Activated T-cell treated with anti-CD3 and anti-CD28 coated beads, Interleukin-2, amount 50 U/mL, for 72 hours (primary cell): ENCODE measurements around the gene PGBD1. TPM values are rescaled to one million over a fixed set of nuclear protein-coding genes. Genes with fewer than 3 reads are reported as not detected.
A peak's percentile ranks its signal among the peaks of the same experiment; 100 is the strongest.

ENCODE experiments used
- ATAC-seq, 2 donors: fragments of 150-1000 bp; cut with Tn5 transposase; replicated peaks in 1 of 2; 2 replicates each; pipeline ENCODE4 v1.10.0; 2021; ENCODE audit warnings: moderate library complexity in 2 of 2, mild to moderate bottlenecking in 1 of 2
- DNase-seq, 2 donors: peaks; one replicate each; pipeline ENCODE4 v3.0.0; 2021 to 2022; ENCODE audit warnings: mixed read lengths in 1 of 2
- H3K27ac Mint-ChIP-seq: one replicate; pipeline ENCODE4 v1.8.0; 2022; ENCODE audit warnings: mild to moderate bottlenecking, moderate library complexity, mixed read lengths
- H3K27me3 Mint-ChIP-seq: one replicate; pipeline ENCODE4 v1.8.0; 2022; ENCODE audit warnings: low read depth, mixed read lengths
- H3K36me3 Mint-ChIP-seq, 2 donors: one replicate each; pipeline ENCODE4 v1.8.0; 2022; ENCODE audit warnings: mixed read lengths in 2 of 2, mild to moderate bottlenecking in 1 of 2; ENCODE audit not compliant: insufficient read depth in 2 of 2
- H3K4me1 Mint-ChIP-seq: one replicate; pipeline ENCODE4 v1.8.0; 2022; ENCODE audit warnings: low read depth, mixed read lengths
- H3K4me3 Mint-ChIP-seq, 2 donors: one replicate each; pipeline ENCODE4 v1.8.0; 2022; ENCODE audit warnings: mild to moderate bottlenecking in 2 of 2, mixed read lengths in 2 of 2, moderate library complexity in 2 of 2
- H3K9me3 Mint-ChIP-seq, 2 donors: one replicate each; pipeline ENCODE4 v1.8.0; 2022; ENCODE audit warnings: mixed read lengths in 2 of 2
- total RNA-seq, 2 donors: library from RNA; stranded (reverse); gene quantifications; one replicate each; pipeline ENCODE4 v1.2.3, GENCODE V29; 2022

The PGBD1 gene
- total RNA-seq, result 1 to 10 TPM; 4.7 to 5.9 TPM

- peak; percentile 95 to 98 for ATAC-seq
- H3K9me3 Mint-ChIP-seq, result peaks cover 1 to 3% of the 10 kb centered on the region in 2 donors
- no peak within 1 kb of the TSS for H3K27ac Mint-ChIP-seq
- peaks cover 7 to 11% of the 10 kb centered on the region in 2 donors for H3K36me3 Mint-ChIP-seq
- H3K4me3 Mint-ChIP-seq, result peak within 1 kb of the TSS; percentile 83 to 87
- peaks cover 12% of the 10 kb centered on the region for H3K27me3 Mint-ChIP-seq
- DNase-seq, result peak; percentile 76 to 79
- peaks cover 11% of the 10 kb centered on the region for H3K4me1 Mint-ChIP-seq
These were observed at the start of gene PGBD1 for GRCh38 chr6:28281288-28282064. TSS of gene PGBD1 (plus strand) at chr6:28281572. CDS start at chr6:28283814, 2,242 bp downstream.

- H3K36me3 Mint-ChIP-seq, result peaks cover 5 to 8% of the 10 kb centered on the region in 2 donors
- no peaks in the 10 kb centered on the region for H3K9me3 Mint-ChIP-seq
- no peak for ATAC-seq
- H3K27me3 Mint-ChIP-seq, result no peaks in the 10 kb centered on the region
- DNase-seq, result no peak
- no peak overlapping the region for H3K4me3 Mint-ChIP-seq
- peaks cover 5% of the 10 kb centered on the region for H3K4me1 Mint-ChIP-seq
- no peak overlapping the region for H3K27ac Mint-ChIP-seq
These were observed 48.6 kb upstream of the PGBD1 start for GRCh38 chr6:28232785-28233184.

GRCh38 chr6:28235912-28236452, 45.4 kb upstream of the PGBD1 start:
- H3K4me1 Mint-ChIP-seq, result peaks cover 5% of the 10 kb centered on the region
- H3K4me3 Mint-ChIP-seq, result no peak overlapping the region
- no peak overlapping the region for H3K27ac Mint-ChIP-seq
- peaks cover 3 to 4% of the 10 kb centered on the region in 2 donors for H3K36me3 Mint-ChIP-seq
- H3K27me3 Mint-ChIP-seq, result no peaks in the 10 kb centered on the region
- DNase-seq (no peak), ATAC-seq (no peak)
- peaks cover 0 to 2% of the 10 kb centered on the region in 2 donors for H3K9me3 Mint-ChIP-seq

GRCh38 chr6:28239636-28240035, 41.7 kb upstream of the PGBD1 start:
- Mint-ChIP-seq H3K27me3 (no peaks in the 10 kb centered on the region), H3K4me1 (no peaks in the 10 kb centered on the region), H3K9me3 (peaks cover 0 to 2% of the 10 kb centered on the region in 2 donors), H3K36me3 (peaks cover 0 to 3% of the 10 kb centered on the region in 2 donors), H3K4me3 (no peak overlapping the region), H3K27ac (no peak overlapping the region)
- no peak for DNase-seq
- no peak for ATAC-seq

GRCh38 chr6:28240471-28240870, 40.9 kb upstream of the PGBD1 start:
- H3K4me3 Mint-ChIP-seq, result no peak overlapping the region
- no peaks in the 10 kb centered on the region for H3K4me1 Mint-ChIP-seq
- peaks cover 0 to 2% of the 10 kb centered on the region in 2 donors for H3K9me3 Mint-ChIP-seq
- H3K36me3 Mint-ChIP-seq, result peaks cover 2 to 6% of the 10 kb centered on the region in 2 donors
- no peak overlapping the region for H3K27ac Mint-ChIP-seq
- ATAC-seq (no peak), DNase-seq (no peak)
- no peaks in the 10 kb centered on the region for H3K27me3 Mint-ChIP-seq

- no peak overlapping the region for H3K27ac Mint-ChIP-seq
- no peak overlapping the region for H3K4me3 Mint-ChIP-seq
- DNase-seq, result no peak
- no peaks in the 10 kb centered on the region for H3K4me1 Mint-ChIP-seq
- no peak for ATAC-seq
- H3K36me3 Mint-ChIP-seq, result peaks cover 11 to 21% of the 10 kb centered on the region in 2 donors
- H3K9me3 Mint-ChIP-seq, result no peaks in the 10 kb centered on the region
- H3K27me3 Mint-ChIP-seq, result no peaks in the 10 kb centered on the region
These were observed 37.4 kb upstream of the PGBD1 start for GRCh38 chr6:28243946-28244345.

GRCh38 chr6:28245206-28245941, 36.0 kb upstream of the PGBD1 start:
- no peak for DNase-seq
- no peak for ATAC-seq
- Mint-ChIP-seq H3K4me1 (peaks cover 9% of the 10 kb centered on the region), H3K4me3 (no peak overlapping the region), H3K9me3 (no peaks in the 10 kb centered on the region), H3K36me3 (peaks cover 11 to 19% of the 10 kb centered on the region in 2 donors), H3K27ac (no peak overlapping the region), H3K27me3 (no peaks in the 10 kb centered on the region)

- Mint-ChIP-seq H3K27me3 (no peaks in the 10 kb centered on the region), H3K4me1 (peaks cover 27% of the 10 kb centered on the region), H3K4me3 (no peak overlapping the region), H3K9me3 (peaks cover 0 to 3% of the 10 kb centered on the region in 2 donors), H3K27ac (no peak overlapping the region), H3K36me3 (peaks cover 15 to 24% of the 10 kb centered on the region in 2 donors)
- ATAC-seq (no peak), DNase-seq (no peak)
These were observed 32.5 kb upstream of the PGBD1 start for GRCh38 chr6:28248916-28249315.

GRCh38 chr6:28250747-28251146, 30.6 kb upstream of the PGBD1 start:
- no peak for DNase-seq
- H3K4me1 Mint-ChIP-seq, result peaks cover 29% of the 10 kb centered on the region

GRCh38 chr6:28251661-28252008, 29.7 kb upstream of the PGBD1 start:
- Mint-ChIP-seq H3K4me1 (peaks cover 29% of the 10 kb centered on the region), H3K36me3 (peaks cover 8 to 15% of the 10 kb centered on the region in 2 donors), H3K9me3 (peaks cover 0 to 3% of the 10 kb centered on the region in 2 donors), H3K27me3 (no peaks in the 10 kb centered on the region), H3K4me3 (peak overlapping the region; percentile 97 to 100), H3K27ac (peak overlapping the region; percentile 6)
- DNase-seq, result peak; percentile 47 to 48
- peak; percentile 71 to 77 for ATAC-seq

More at GRCh38 chr6:28250747-28251146, 30.6 kb upstream of the PGBD1 start:
- Mint-ChIP-seq H3K27ac (peak overlapping the region; percentile 65), H3K4me3 (peak overlapping the region; percentile 70 to 100), H3K27me3 (no peaks in the 10 kb centered on the region), H3K9me3 (peaks cover 0 to 3% of the 10 kb centered on the region in 2 donors), H3K36me3 (peaks cover 12 to 19% of the 10 kb centered on the region in 2 donors)
- no peak for ATAC-seq

- DNase-seq, result peak; percentile 83 to 85
- H3K27me3 Mint-ChIP-seq, result no peaks in the 10 kb centered on the region
- peak within 1 kb of the TSS; percentile 6 for H3K27ac Mint-ChIP-seq
- H3K4me1 Mint-ChIP-seq, result peaks cover 29% of the 10 kb centered on the region
- peaks cover 6 to 13% of the 10 kb centered on the region in 2 donors for H3K36me3 Mint-ChIP-seq
- peaks cover 0 to 3% of the 10 kb centered on the region in 2 donors for H3K9me3 Mint-ChIP-seq
- ATAC-seq, result peak; percentile 81 to 91
- H3K4me3 Mint-ChIP-seq, result peak within 1 kb of the TSS; percentile 97 to 100
These were observed 29.1 kb upstream of the PGBD1 start, which contains the start of gene ZKSCAN4 for GRCh38 chr6:28252009-28252975. TSS of gene ZKSCAN4 (minus strand) at chr6:28252269. CDS start at chr6:28251980, 289 bp downstream.

- no peak overlapping the region for H3K27ac Mint-ChIP-seq
- no peaks in the 10 kb centered on the region for H3K27me3 Mint-ChIP-seq
- DNase-seq (peak; percentile 32 to 42), ATAC-seq (peak; percentile 57 to 73)
- peaks cover 3% of the 10 kb centered on the region in 2 donors for H3K9me3 Mint-ChIP-seq
- H3K36me3 Mint-ChIP-seq, result peaks cover 6 to 15% of the 10 kb centered on the region in 2 donors
- H3K4me1 Mint-ChIP-seq, result peaks cover 36% of the 10 kb centered on the region
- no peak overlapping the region for H3K4me3 Mint-ChIP-seq
These were observed 27.3 kb upstream of the PGBD1 start for GRCh38 chr6:28254121-28254519.
